Peyer's patch (tissue), 4 donors: ENCODE measurements around the gene PKN3. TPM values are rescaled to one million over a fixed set of nuclear protein-coding genes. Genes with fewer than 3 reads are reported as not detected.

Experiments used
- DNase-seq, 3 donors: peaks; one replicate each; pipeline ENCODE4 v3.0.0-alpha.2; 2017 to 2019
- H3K27ac ChIP-seq, 4 donors: fragments of 200-600 bp; sonication (generic); one replicate each; pipeline ENCODE4 v1.5.1; 2016 to 2019
- H3K27me3 ChIP-seq, 2 donors: fragments of 200-600 bp; sonication (generic); one replicate each; pipeline ENCODE4 v1.5.1; 2019
- H3K36me3 ChIP-seq, 3 donors: fragments of 200-600 bp; sonication (generic); one replicate each; pipeline ENCODE4 v1.5.1; 2016 to 2019
- H3K4me1 ChIP-seq, 4 donors: fragments of 200-600 bp; sonication (generic); one replicate each; pipeline ENCODE4 v1.5.1; 2016 to 2019
- H3K4me3 ChIP-seq, 4 donors: fragments of 200-600 bp; sonication (generic); 1 replicate in 3 of 4; 2 replicates in 1 of 4; pipeline ENCODE4 v1.5.1; 2016 to 2019; ENCODE audit warnings: mild to moderate bottlenecking in 1 of 4
- H3K9me3 ChIP-seq, 4 donors: fragments of 200-600 bp; sonication (generic); one replicate each; pipeline ENCODE4 v1.5.1; 2016 to 2019; ENCODE audit warnings: mild to moderate bottlenecking in 1 of 4
- POLR2A ChIP-seq, 2 donors: fragments of 450-650 bp; IDR thresholded peaks; one replicate each; pipeline ENCODE4 v1.5.1; 2017; ENCODE audit warnings: antibody characterized with exemption in 2 of 2, mild to moderate bottlenecking in 2 of 2, moderate library complexity in 2 of 2
- small RNA-seq, 2 donors: library from RNA; depleted of rRNA; stranded (forward); fragments of <200 nt; gene quantifications; one replicate each; pipeline ENCODE3, GENCODE V24; 2016
- total RNA-seq, 4 donors: library from RNA; depleted of rRNA; stranded (reverse); fragments of >200 nt; gene quantifications; one replicate each; pipeline ENCODE4 v1.1.0, GENCODE V29; 2016
- TF ChIP-seq, protein P1 (sequence below), 6 experiments: fragments of 450-650 bp in 4 of 6; fragments of 200-600 bp in 2 of 6; sonication (generic) in 1 of 6; IDR thresholded peaks; one replicate each; pipeline ENCODE4 v1.5.1; 2017 to 2019; ENCODE audit warnings: antibody characterized with exemption in 6 of 6, mild to moderate bottlenecking in 3 of 6, moderate library complexity in 1 of 6

PKN3 gene
- total RNA-seq, 4 donors from 2014 or later: 5.6 to 15.7 (median 9.3) TPM

DNA sequence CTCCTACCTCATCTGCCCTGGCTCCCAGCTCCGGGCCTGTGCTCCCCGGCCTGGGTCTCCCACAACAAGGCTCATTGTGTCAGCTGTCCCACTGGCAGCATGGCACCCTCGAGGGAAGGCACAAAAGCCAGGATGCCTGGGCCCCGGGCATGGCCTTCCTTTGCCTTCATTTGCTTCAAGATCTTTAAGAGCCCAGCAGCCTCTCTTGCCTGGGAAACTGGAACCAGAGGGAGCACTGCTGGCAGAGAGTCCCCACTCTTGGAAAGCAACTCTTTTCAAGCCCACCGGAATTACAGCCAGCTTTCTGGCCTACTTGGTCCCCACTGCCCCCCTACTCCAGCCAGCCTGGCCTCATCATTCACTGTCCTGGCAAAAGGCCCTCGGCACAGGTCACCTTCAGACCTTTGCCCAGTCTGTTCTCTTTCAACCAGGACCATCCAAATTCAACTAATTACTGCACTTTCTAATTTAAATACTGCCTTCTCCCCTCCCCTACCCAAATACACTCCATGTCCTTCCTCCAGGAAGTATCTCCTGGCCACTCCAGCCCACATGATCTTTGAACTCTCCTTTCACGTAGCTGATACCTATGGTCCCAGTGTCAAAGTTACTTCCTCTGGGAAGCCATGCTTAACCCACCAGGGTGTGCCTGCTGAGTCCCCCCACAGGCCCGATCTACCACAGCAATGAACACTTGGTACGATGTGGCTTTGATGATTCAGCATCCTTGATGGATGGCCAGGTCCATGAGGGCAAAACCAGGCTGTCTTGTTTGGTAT, 60.6 kb downstream of the PKN3 start:
- Histone ChIP-seq H3K27me3 (no peaks in the 10 kb centered on the region), H3K36me3 (peaks cover 0 to 15% (median 0%) of the 10 kb centered on the region in 3 donors), H3K4me3 (no peak overlapping the region), H3K9me3 (no peaks in the 10 kb centered on the region), H3K4me1 (peaks cover 0 to 8% (median 0%) of the 10 kb centered on the region in 4 donors), H3K27ac (peak overlapping the region in 3 of 4 donors; percentile 11 to 57 (median 17))
- no peak for DNase-seq
- no peak for TF ChIP-seq POLR2A (IDR thresholded peaks at IDR 0.05)
- TF ChIP-seq, protein P1, sequence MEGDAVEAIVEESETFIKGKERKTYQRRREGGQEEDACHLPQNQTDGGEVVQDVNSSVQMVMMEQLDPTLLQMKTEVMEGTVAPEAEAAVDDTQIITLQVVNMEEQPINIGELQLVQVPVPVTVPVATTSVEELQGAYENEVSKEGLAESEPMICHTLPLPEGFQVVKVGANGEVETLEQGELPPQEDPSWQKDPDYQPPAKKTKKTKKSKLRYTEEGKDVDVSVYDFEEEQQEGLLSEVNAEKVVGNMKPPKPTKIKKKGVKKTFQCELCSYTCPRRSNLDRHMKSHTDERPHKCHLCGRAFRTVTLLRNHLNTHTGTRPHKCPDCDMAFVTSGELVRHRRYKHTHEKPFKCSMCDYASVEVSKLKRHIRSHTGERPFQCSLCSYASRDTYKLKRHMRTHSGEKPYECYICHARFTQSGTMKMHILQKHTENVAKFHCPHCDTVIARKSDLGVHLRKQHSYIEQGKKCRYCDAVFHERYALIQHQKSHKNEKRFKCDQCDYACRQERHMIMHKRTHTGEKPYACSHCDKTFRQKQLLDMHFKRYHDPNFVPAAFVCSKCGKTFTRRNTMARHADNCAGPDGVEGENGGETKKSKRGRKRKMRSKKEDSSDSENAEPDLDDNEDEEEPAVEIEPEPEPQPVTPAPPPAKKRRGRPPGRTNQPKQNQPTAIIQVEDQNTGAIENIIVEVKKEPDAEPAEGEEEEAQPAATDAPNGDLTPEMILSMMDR (IDR thresholded peaks at IDR 0.05): no peak

DNA sequence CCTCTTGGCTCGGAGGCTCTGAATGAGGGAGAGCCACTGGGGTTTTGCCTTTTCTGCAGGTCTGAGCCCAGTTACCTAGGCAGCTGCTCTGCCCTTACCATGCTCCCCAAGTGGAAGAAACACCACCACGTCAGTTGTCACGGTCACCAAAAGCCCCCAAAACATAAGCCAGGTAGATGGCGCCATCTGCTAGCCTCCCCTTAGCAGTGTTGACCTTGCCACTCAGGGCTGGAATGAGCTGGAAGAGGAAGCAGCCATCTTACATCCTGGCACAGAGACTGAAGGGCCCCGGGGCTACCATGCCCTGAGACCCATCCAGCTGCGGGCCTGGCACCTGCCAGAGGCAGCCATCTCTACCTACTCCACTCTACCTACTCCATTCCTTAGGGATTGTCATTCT, 62.1 kb downstream of the PKN3 start:
- peaks cover 0 to 18% (median 0%) of the 10 kb centered on the region in 3 donors for H3K36me3 ChIP-seq
- no peak for DNase-seq
- no peak overlapping the region for H3K4me3 ChIP-seq
- H3K9me3 ChIP-seq: no peaks in the 10 kb centered on the region
- H3K27me3 ChIP-seq: no peaks in the 10 kb centered on the region
- peaks cover 0 to 13% (median 0%) of the 10 kb centered on the region in 4 donors for H3K4me1 ChIP-seq
- TF ChIP-seq, protein P1 (IDR thresholded peaks at IDR 0.05): no peak
- TF ChIP-seq POLR2A (IDR thresholded peaks at IDR 0.05): no peak
- no peak overlapping the region for H3K27ac ChIP-seq

DNA sequence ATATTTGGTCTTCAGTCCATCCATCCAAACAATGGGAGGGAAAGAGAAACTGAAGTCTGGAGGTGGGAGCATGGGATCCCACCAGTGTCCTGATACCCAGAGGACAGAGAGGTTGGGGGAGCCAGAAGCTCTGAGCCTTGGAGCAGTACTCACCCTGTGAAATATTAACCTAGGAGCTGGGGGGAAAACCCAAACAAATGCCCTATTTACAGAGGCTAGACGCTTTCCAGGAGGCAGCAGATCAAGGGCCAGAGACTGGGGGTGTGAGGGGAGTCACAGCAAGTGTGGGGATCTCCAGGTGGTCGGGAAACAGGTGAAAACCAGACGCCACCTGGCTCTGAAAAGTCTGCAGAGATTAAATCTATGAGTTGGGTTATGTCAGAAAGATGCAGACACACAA, 63.2 kb downstream of the PKN3 start:
- no peaks in the 10 kb centered on the region for H3K27me3 ChIP-seq
- H3K4me3 ChIP-seq: no peak overlapping the region
- peaks cover 0 to 14% (median 0%) of the 10 kb centered on the region in 3 donors for H3K36me3 ChIP-seq
- peaks cover 0 to 23% (median 0%) of the 10 kb centered on the region in 4 donors for H3K4me1 ChIP-seq
- TF ChIP-seq POLR2A (IDR thresholded peaks at IDR 0.05): no peak
- H3K27ac ChIP-seq: no peak overlapping the region
- H3K9me3 ChIP-seq: no peaks in the 10 kb centered on the region
- no peak for DNase-seq

DNA sequence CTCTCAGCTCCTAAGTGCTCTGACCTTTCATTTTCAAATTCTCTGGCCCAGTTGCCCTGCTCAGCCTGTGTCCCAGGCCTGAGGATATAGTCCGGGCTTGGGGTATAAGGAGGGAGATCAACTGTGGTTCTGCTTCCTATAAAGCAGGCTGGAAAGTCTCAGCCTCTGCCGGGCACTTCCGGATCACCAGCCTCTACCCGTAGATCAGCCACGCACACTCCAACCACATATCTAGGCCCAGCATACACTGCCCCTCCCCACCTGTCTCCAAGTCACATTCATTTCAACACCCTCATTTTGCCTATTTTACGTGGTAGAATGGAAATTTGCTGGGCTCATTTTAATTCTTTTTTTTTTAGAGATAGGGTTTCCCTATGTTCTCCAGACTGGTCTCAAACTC, 66.3 kb downstream of the PKN3 start:
- peaks cover 0 to 23% (median 2%) of the 10 kb centered on the region in 4 donors for H3K4me1 ChIP-seq
- peaks cover 0 to 14% (median 0%) of the 10 kb centered on the region in 3 donors for H3K36me3 ChIP-seq
- no peaks in the 10 kb centered on the region for H3K9me3 ChIP-seq
- no peaks in the 10 kb centered on the region for H3K27me3 ChIP-seq
- H3K27ac ChIP-seq: no peak overlapping the region
- DNase-seq: no peak
- no peak for TF ChIP-seq POLR2A (IDR thresholded peaks at IDR 0.05)
- TF ChIP-seq, protein P1 (IDR thresholded peaks at IDR 0.05): no peak
- no peak overlapping the region for H3K4me3 ChIP-seq

Small RNA genes within 50 kb of the gene (small RNA-seq; reads per million reads assigned to genes)
- 0 reads per million in 2 donors for gene RF00017
- 0 reads per million in 2 donors for gene RN7SL560P

Other genes starting within 250 kb of the PKN3 start
- gene ODF2, start 246.5 kb upstream of the PKN3 start, total RNA-seq: 10 to 100 TPM in 3 of 4 donors, 1 to 10 TPM in 1; 8.4 to 83.3 (median 25.7) TPM
- 10 to 100 TPM; 27.0 to 55.3 (median 28.3) TPM for gene GLE1, start 197.8 kb upstream of the PKN3 start, total RNA-seq
- 100 to 1,000 TPM; 251 to 586 (median 269) TPM for gene SPTAN1, start 149.9 kb upstream of the PKN3 start, total RNA-seq
- gene DYNC2I2, start 45.7 kb upstream of the PKN3 start, total RNA-seq: 100 to 1,000 TPM in 1 of 4 donors, 10 to 100 TPM in 3; 71.9 to 103 (median 95.8) TPM
- gene SET, start 13.3 kb upstream of the PKN3 start, total RNA-seq: 100 to 1,000 TPM in 1 of 4 donors, 10 to 100 TPM in 3; 72.3 to 148 (median 83.9) TPM
- 100 to 1,000 TPM in 3 of 4 donors, 10 to 100 TPM in 1; 21.5 to 177 (median 138) TPM for gene ZDHHC12, start 21.6 kb downstream of the PKN3 start, total RNA-seq
- gene ZER1, start 69.4 kb downstream of the PKN3 start, total RNA-seq: 100 to 1,000 TPM in 1 of 4 donors, 10 to 100 TPM in 3; 83.1 to 114 (median 88.1) TPM
- 10 to 100 TPM; 26.8 to 48.7 (median 45.7) TPM for gene TBC1D13, start 84.8 kb downstream of the PKN3 start, total RNA-seq
- 10 to 100 TPM in 3 of 4 donors, 1 to 10 TPM in 1; 9.9 to 53.6 (median 40.5) TPM for gene ENDOG, start 116.0 kb downstream of the PKN3 start, total RNA-seq
- 10 to 100 TPM; 33.5 to 48.7 (median 34.9) TPM for gene SPOUT1, start 127.3 kb downstream of the PKN3 start, total RNA-seq
- gene KYAT1, start 179.4 kb downstream of the PKN3 start, total RNA-seq: 10 to 100 TPM in 1 of 4 donors, 1 to 10 TPM in 3; 4.6 to 14.9 (median 8.7) TPM
- 10 to 100 TPM; 20.0 to 39.2 (median 27.0) TPM for gene LRRC8A, start 179.6 kb downstream of the PKN3 start, total RNA-seq
- gene PHYHD1, start 218.5 kb downstream of the PKN3 start, total RNA-seq: 10 to 100 TPM in 1 of 4 donors, 1 to 10 TPM in 2, not detected in 1; 4.4 to 23.9 (median 7.5) TPM
- 10 to 100 TPM in 2 of 4 donors, 1 to 10 TPM in 2; 4.1 to 12.3 (median 10.6) TPM for gene DOLK, start 245.1 kb downstream of the PKN3 start, total RNA-seq
- gene NUP188, start 245.2 kb downstream of the PKN3 start, total RNA-seq: 100 to 1,000 TPM in 1 of 4 donors, 10 to 100 TPM in 3; 28.2 to 101 (median 47.9) TPM